Astrocyte (in vitro differentiated cells and primary cell): ENCODE measurements around the gene CDK14. TPM values are rescaled to one million over a fixed set of nuclear protein-coding genes. Genes with fewer than 3 reads are reported as not detected.

Experiments
- DNase-seq: peaks from one replicate; pipeline ENCODE4 v3.0.0-alpha.2; 2010; ENCODE audit warnings: low read depth
- FAIRE-seq: peaks from 2 replicates; lab custom pipeline; 2011; peaks lifted over from hg19 to GRCh38; lab: Jason Lieb, UNC
- H2AFZ ChIP-seq: 2 replicates; pipeline ENCODE4 v1.6.0; 2012; ENCODE audit warnings: low read depth, low read length, inconsistent platforms
- H3K27ac ChIP-seq: 2 replicates; pipeline ENCODE4 v1.5.1; 2011; ENCODE audit warnings: low read depth, low read length, inconsistent platforms
- H3K27me3 ChIP-seq: 2 replicates; pipeline ENCODE4 v1.6.0; 2011; ENCODE audit warnings: low read length, inconsistent platforms; ENCODE audit not compliant: insufficient read depth
- H3K36me3 ChIP-seq: 2 replicates; pipeline ENCODE4 v1.5.1; 2011; ENCODE audit warnings: low read length, inconsistent platforms; ENCODE audit not compliant: insufficient read depth
- H3K4me1 ChIP-seq: 2 replicates; pipeline ENCODE4 v1.5.1; 2011; ENCODE audit warnings: low read length, inconsistent platforms; ENCODE audit not compliant: insufficient read depth
- H3K4me2 ChIP-seq: 2 replicates; pipeline ENCODE4 v1.6.0; 2012; ENCODE audit warnings: low read length, inconsistent platforms
- H3K4me3 ChIP-seq: 2 replicates; pipeline ENCODE4 v1.5.1; 2011; ENCODE audit warnings: low read depth, mild to moderate bottlenecking, low read length, inconsistent platforms; ENCODE audit not compliant: insufficient read depth
- H3K79me2 ChIP-seq: 2 replicates; pipeline ENCODE4 v1.6.0; 2012; ENCODE audit warnings: mild to moderate bottlenecking, low read length, inconsistent platforms; ENCODE audit not compliant: insufficient read depth
- H3K9ac ChIP-seq: 2 replicates; pipeline ENCODE4 v1.6.0; 2012; ENCODE audit warnings: mild to moderate bottlenecking, low read length, inconsistent platforms
- H3K9me3 ChIP-seq: 2 replicates; pipeline ENCODE4 v1.5.1; 2012; ENCODE audit warnings: low read depth, mild to moderate bottlenecking, low read length, inconsistent platforms; ENCODE audit not compliant: insufficient read depth
- H4K20me1 ChIP-seq: 2 replicates; pipeline ENCODE4 v1.6.0; 2012; ENCODE audit warnings: low read length, inconsistent platforms; ENCODE audit not compliant: insufficient read depth
- H3K27ac Mint-ChIP-seq: one replicate; pipeline ENCODE4 v1.8.0; 2021; ENCODE audit warnings: mild to moderate bottlenecking, mixed read lengths; ENCODE audit not compliant: unreplicated experiment
- H3K27me3 Mint-ChIP-seq: one replicate; pipeline ENCODE4 v1.8.0; 2021; ENCODE audit warnings: low read depth, mixed read lengths; ENCODE audit not compliant: unreplicated experiment
- H3K36me3 Mint-ChIP-seq: one replicate; pipeline ENCODE4 v1.8.0; 2021; ENCODE audit warnings: low read depth, mixed read lengths; ENCODE audit not compliant: unreplicated experiment
- H3K4me1 Mint-ChIP-seq: one replicate; pipeline ENCODE4 v1.8.0; 2021; ENCODE audit warnings: low read depth, mixed read lengths; ENCODE audit not compliant: unreplicated experiment
- H3K4me3 Mint-ChIP-seq: one replicate; pipeline ENCODE4 v1.8.0; 2021; ENCODE audit warnings: mild to moderate bottlenecking, moderate library complexity, mixed read lengths; ENCODE audit not compliant: unreplicated experiment
- H3K9me3 Mint-ChIP-seq: one replicate; pipeline ENCODE4 v1.8.0; 2021; ENCODE audit warnings: mild to moderate bottlenecking, mixed read lengths; ENCODE audit not compliant: unreplicated experiment
- CTCF ChIP-seq: IDR thresholded peaks from 2 replicates; pipeline ENCODE4 v1.5.1; 2011; ENCODE audit warnings: low read depth, mild to moderate bottlenecking, inconsistent platforms, low read length, moderate library complexity; ENCODE audit not compliant: insufficient read depth
- EZH2 ChIP-seq: IDR thresholded peaks from 2 replicates; pipeline ENCODE4 v1.6.1; 2012; ENCODE audit warnings: mild to moderate bottlenecking, low read length, inconsistent platforms; ENCODE audit not compliant: insufficient read depth
- total RNA-seq: library from RNA; stranded (reverse); gene quantifications from 2 replicates; pipeline ENCODE4 v1.2.1, GENCODE V29; 2021

CDK14 gene
- total RNA-seq, 1 donor from 2014 or later, result 30.2 TPM

- no peaks in the 10 kb centered on the region for H4K20me1 ChIP-seq
- peak overlapping the region; percentile 51 for H3K4me2 ChIP-seq
Measured at GRCh38 chr7:90824386-90825307, 228.5 kb downstream of the CDK14 start.

GRCh38 chr7:90825779-90826178 is 229.7 kb downstream of the CDK14 start:
- Histone ChIP-seq H3K27me3 (no peaks in the 10 kb centered on the region), H3K9ac (no peak overlapping the region), H3K36me3 (no peaks in the 10 kb centered on the region), H3K4me1 (peaks cover 17% of the 10 kb centered on the region), H4K20me1 (no peaks in the 10 kb centered on the region), H3K27ac (no peak overlapping the region), H3K79me2 (peaks cover 8% of the 10 kb centered on the region), H3K9me3 (no peaks in the 10 kb centered on the region), H2AFZ (no peak overlapping the region), H3K4me2 (peak overlapping the region; percentile 37), H3K4me3 (no peak overlapping the region)
- no peak for TF ChIP-seq CTCF
- TF ChIP-seq EZH2, result no peak
- FAIRE-seq, result no peak
- Mint-ChIP-seq H3K9me3 (peaks cover 13% of the 10 kb centered on the region), H3K4me3 (no peak overlapping the region), H3K27ac (no peak overlapping the region), H3K27me3 (no peaks in the 10 kb centered on the region), H3K36me3 (peaks cover 7% of the 10 kb centered on the region), H3K4me1 (peaks cover 6% of the 10 kb centered on the region)
- peak; percentile 73 for DNase-seq

More at GRCh38 chr7:90824386-90825307, 228.5 kb downstream of the CDK14 start:
- H2AFZ ChIP-seq, result no peak overlapping the region
- H3K9me3 ChIP-seq, result no peaks in the 10 kb centered on the region
- H3K36me3 Mint-ChIP-seq, result peaks cover 6% of the 10 kb centered on the region
- no peak for TF ChIP-seq CTCF
- TF ChIP-seq EZH2, result no peak
- no peaks in the 10 kb centered on the region for H3K36me3 ChIP-seq
- H3K4me1 ChIP-seq, result peaks cover 17% of the 10 kb centered on the region
- H3K27me3 Mint-ChIP-seq, result no peaks in the 10 kb centered on the region
- no peaks in the 10 kb centered on the region for H3K27me3 ChIP-seq
- H3K9me3 Mint-ChIP-seq, result peaks cover 7% of the 10 kb centered on the region
- H3K4me3 Mint-ChIP-seq, result no peak overlapping the region
- H3K27ac Mint-ChIP-seq, result no peak overlapping the region
- peaks cover 10% of the 10 kb centered on the region for H3K4me1 Mint-ChIP-seq
- H3K9ac ChIP-seq, result no peak overlapping the region
- FAIRE-seq, result peak; percentile 71
- H3K4me3 ChIP-seq, result no peak overlapping the region
- H3K79me2 ChIP-seq, result peaks cover 8% of the 10 kb centered on the region
- peak overlapping the region; percentile 62 for H3K27ac ChIP-seq
- peak; percentile 95 for DNase-seq

GRCh38 chr7:90828601-90829000 is 232.5 kb downstream of the CDK14 start:
- DNase-seq, result peak; percentile 34
- H3K4me1 ChIP-seq, result peaks cover 17% of the 10 kb centered on the region
- no peak overlapping the region for H3K9ac ChIP-seq
- H3K27me3 ChIP-seq, result no peaks in the 10 kb centered on the region
- Mint-ChIP-seq H3K9me3 (peaks cover 15% of the 10 kb centered on the region), H3K36me3 (peaks cover 10% of the 10 kb centered on the region), H3K27me3 (no peaks in the 10 kb centered on the region), H3K27ac (no peak overlapping the region), H3K4me1 (peaks cover 6% of the 10 kb centered on the region), H3K4me3 (no peak overlapping the region)
- no peaks in the 10 kb centered on the region for H3K9me3 ChIP-seq
- H3K27ac ChIP-seq, result no peak overlapping the region
- H2AFZ ChIP-seq, result no peak overlapping the region
- TF ChIP-seq CTCF (no peak), EZH2 (no peak)
- H4K20me1 ChIP-seq, result no peaks in the 10 kb centered on the region
- H3K79me2 ChIP-seq, result peaks cover 4% of the 10 kb centered on the region
- no peak overlapping the region for H3K4me2 ChIP-seq
- no peaks in the 10 kb centered on the region for H3K36me3 ChIP-seq
- no peak for FAIRE-seq
- H3K4me3 ChIP-seq, result no peak overlapping the region
